Muscle layer of duodenum (tissue), 2 donors: ENCODE data around the gene CDH3.

ENCODE experiments used
- H3K27ac ChIP-seq: one replicate; pipeline ENCODE4 v1.7.0; 2013; ENCODE audit warnings: mild to moderate bottlenecking, low read length
- H3K27me3 ChIP-seq: one replicate; pipeline ENCODE4 v1.7.0; 2013; ENCODE audit warnings: low read depth, mild to moderate bottlenecking, control low read depth, low read length
- H3K36me3 ChIP-seq, 2 donors: one replicate each; pipeline ENCODE4 v1.7.0; 2013; ENCODE audit warnings: low read length in 2 of 2, control low read depth in 1 of 2, mild to moderate bottlenecking in 1 of 2; ENCODE audit not compliant: insufficient read depth in 2 of 2, control insufficient read depth in 1 of 2
- H3K4me1 ChIP-seq, 2 donors: one replicate each; pipeline ENCODE4 v1.7.0; 2013; ENCODE audit warnings: low read length in 2 of 2, mild to moderate bottlenecking in 2 of 2, control low read depth in 1 of 2, moderate library complexity in 1 of 2; ENCODE audit not compliant: insufficient read depth in 2 of 2, control insufficient read depth in 1 of 2
- H3K4me3 ChIP-seq, 2 donors: one replicate each; pipeline ENCODE4 v1.7.0; 2013; ENCODE audit warnings: low read length in 2 of 2, low read depth in 1 of 2, mild to moderate bottlenecking in 1 of 2
- H3K9me3 ChIP-seq, 2 donors: one replicate each; pipeline ENCODE4 v1.7.0; 2013; ENCODE audit warnings: low read length in 2 of 2, control low read depth in 1 of 2, mild to moderate bottlenecking in 1 of 2; ENCODE audit not compliant: control insufficient read depth in 1 of 2
- donor health status: healthy.

The CDH3 gene

GRCh38 chr16:68652659-68653058 is 7.5 kb downstream of the CDH3 start:
- no peaks in the 10 kb centered on the region for H3K4me1 ChIP-seq
- H3K4me3 ChIP-seq, result no peak overlapping the region
- no peaks in the 10 kb centered on the region for H3K36me3 ChIP-seq

GRCh38 chr16:68655806-68656205 is 10.7 kb downstream of the CDH3 start:
- Histone ChIP-seq H3K27me3 (no peaks in the 10 kb centered on the region), H3K4me3 (no peak overlapping the region), H3K9me3 (no peaks in the 10 kb centered on the region), H3K36me3 (no peaks in the 10 kb centered on the region), H3K4me1 (no peaks in the 10 kb centered on the region), H3K27ac (no peak overlapping the region)

More at GRCh38 chr16:68652659-68653058, 7.5 kb downstream of the CDH3 start:
- Histone ChIP-seq H3K9me3 (no peaks in the 10 kb centered on the region), H3K27ac (no peak overlapping the region), H3K27me3 (no peaks in the 10 kb centered on the region)

GRCh38 chr16:68656751-68657150 is 11.6 kb downstream of the CDH3 start:
- H3K4me1 ChIP-seq, result no peaks in the 10 kb centered on the region

GRCh38 chr16:68658341-68658973 is 13.3 kb downstream of the CDH3 start:
- Histone ChIP-seq H3K4me1 (no peaks in the 10 kb centered on the region), H3K27me3 (no peaks in the 10 kb centered on the region), H3K36me3 (no peaks in the 10 kb centered on the region), H3K27ac (no peak overlapping the region), H3K9me3 (no peaks in the 10 kb centered on the region), H3K4me3 (no peak overlapping the region)

More at GRCh38 chr16:68656751-68657150, 11.6 kb downstream of the CDH3 start:
- no peaks in the 10 kb centered on the region for H3K36me3 ChIP-seq
- no peaks in the 10 kb centered on the region for H3K9me3 ChIP-seq
- H3K4me3 ChIP-seq, result no peak overlapping the region
- no peaks in the 10 kb centered on the region for H3K27me3 ChIP-seq
- no peak overlapping the region for H3K27ac ChIP-seq

DNA sequence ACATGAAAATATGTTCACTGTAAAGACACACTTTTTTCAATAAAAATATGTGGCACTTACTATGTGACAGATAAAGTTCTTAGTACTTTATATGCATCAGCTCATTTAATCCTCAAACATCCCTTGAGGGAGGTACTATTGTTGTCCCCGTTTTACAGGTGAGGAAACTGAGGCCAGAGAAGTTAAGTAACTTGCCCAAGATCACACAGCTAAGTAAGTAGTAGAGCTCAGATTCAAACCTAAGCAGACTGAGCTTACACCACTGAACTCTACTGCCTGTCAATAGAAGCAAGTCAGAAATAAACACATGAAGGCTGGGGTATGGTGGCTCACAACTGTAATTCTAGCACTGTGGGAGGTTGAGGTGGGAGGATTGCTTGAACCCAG is 13.9 kb downstream of the CDH3 start:
- Histone ChIP-seq H3K27me3 (no peaks in the 10 kb centered on the region), H3K36me3 (no peaks in the 10 kb centered on the region), H3K27ac (no peak overlapping the region), H3K9me3 (no peaks in the 10 kb centered on the region), H3K4me1 (no peaks in the 10 kb centered on the region), H3K4me3 (no peak overlapping the region)

GRCh38 chr16:68659412-68660358 is 14.6 kb downstream of the CDH3 start:
- Histone ChIP-seq H3K4me1 (no peaks in the 10 kb centered on the region), H3K27ac (no peak overlapping the region), H3K27me3 (no peaks in the 10 kb centered on the region), H3K4me3 (no peak overlapping the region), H3K9me3 (no peaks in the 10 kb centered on the region), H3K36me3 (no peaks in the 10 kb centered on the region)

DNA sequence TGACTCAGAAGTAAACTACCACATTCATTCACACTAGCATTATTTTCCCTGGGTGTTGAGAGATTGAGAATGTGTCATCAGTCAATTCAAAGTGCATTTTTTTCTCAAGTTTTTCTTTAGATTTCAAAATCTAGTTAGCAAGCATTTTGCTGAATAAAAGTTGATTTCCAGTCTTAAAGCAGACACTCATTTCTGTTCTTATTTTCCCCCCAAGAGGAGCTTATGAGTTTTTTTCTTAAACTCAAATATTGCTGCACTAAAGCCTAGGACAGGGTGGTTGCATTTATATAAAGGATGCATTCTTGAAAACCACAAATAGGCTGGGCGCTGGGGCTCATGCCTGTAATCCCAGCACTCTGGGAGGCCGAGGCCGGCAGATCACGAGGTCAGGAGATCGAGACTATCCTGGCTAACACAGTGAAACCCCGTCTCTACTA is 15.3 kb downstream of the CDH3 start:
- H3K36me3 ChIP-seq, result no peaks in the 10 kb centered on the region
- H3K27me3 ChIP-seq, result no peaks in the 10 kb centered on the region
- no peak overlapping the region for H3K4me3 ChIP-seq
- no peak overlapping the region for H3K27ac ChIP-seq
- no peaks in the 10 kb centered on the region for H3K9me3 ChIP-seq
- H3K4me1 ChIP-seq, result no peaks in the 10 kb centered on the region

GRCh38 chr16:68662035-68662434 is 16.9 kb downstream of the CDH3 start:
- Histone ChIP-seq H3K27ac (no peak overlapping the region), H3K4me1 (no peaks in the 10 kb centered on the region), H3K9me3 (no peaks in the 10 kb centered on the region), H3K36me3 (no peaks in the 10 kb centered on the region), H3K4me3 (no peak overlapping the region), H3K27me3 (no peaks in the 10 kb centered on the region)

DNA sequence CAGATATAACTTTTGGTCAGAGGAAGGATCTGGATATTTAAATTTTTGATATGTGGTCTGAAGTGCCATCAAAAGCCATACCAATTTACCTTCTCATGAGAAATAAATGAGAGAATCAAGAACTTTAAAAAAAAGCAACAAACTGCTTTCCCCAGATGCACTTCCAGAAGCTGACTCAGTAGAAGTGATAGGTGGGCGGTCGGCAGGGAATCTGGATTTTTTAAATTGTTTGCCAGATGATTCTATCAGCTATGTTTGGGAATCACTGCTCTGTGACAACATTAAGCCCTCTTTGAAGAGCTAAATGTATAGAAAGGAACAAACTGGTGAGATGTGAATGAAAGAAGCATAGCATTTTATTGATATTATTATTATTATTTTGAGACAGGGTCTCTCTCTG is 19.2 kb downstream of the CDH3 start:
- H3K4me3 ChIP-seq, result no peak overlapping the region
- no peak overlapping the region for H3K27ac ChIP-seq
- no peaks in the 10 kb centered on the region for H3K4me1 ChIP-seq
- H3K9me3 ChIP-seq, result no peaks in the 10 kb centered on the region
- H3K36me3 ChIP-seq, result no peaks in the 10 kb centered on the region
- H3K27me3 ChIP-seq, result no peaks in the 10 kb centered on the region

DNA sequence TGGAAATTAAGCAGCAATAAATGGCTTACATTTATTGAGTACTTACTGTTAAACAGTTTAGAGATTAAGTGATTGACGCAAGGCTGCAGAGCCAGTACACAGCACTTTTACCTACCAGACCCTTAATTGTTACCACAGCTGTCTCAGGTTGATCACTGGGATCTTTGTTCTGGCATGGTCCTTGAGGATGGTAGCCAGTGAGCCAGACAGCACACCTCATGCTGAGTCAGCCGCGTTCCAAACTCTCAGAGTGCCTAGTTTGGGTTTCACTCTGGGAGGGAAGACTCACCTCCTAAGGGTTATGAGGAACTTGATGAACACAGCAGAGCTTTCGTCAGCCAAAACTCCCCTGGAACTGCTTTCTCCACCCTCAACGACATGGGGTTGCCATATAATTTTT is 20.4 kb downstream of the CDH3 start:
- Histone ChIP-seq H3K27me3 (no peaks in the 10 kb centered on the region), H3K4me3 (no peak overlapping the region), H3K36me3 (no peaks in the 10 kb centered on the region), H3K27ac (no peak overlapping the region), H3K9me3 (no peaks in the 10 kb centered on the region), H3K4me1 (no peaks in the 10 kb centered on the region)

GRCh38 chr16:68668266-68668665 is 23.2 kb downstream of the CDH3 start:
- H3K27ac ChIP-seq, result no peak overlapping the region
- H3K4me1 ChIP-seq, result no peaks in the 10 kb centered on the region
- H3K36me3 ChIP-seq, result no peaks in the 10 kb centered on the region

More at GRCh38 chr16:68668266-68668665, 23.2 kb downstream of the CDH3 start:
- no peaks in the 10 kb centered on the region for H3K27me3 ChIP-seq
- no peaks in the 10 kb centered on the region for H3K9me3 ChIP-seq
- no peak overlapping the region for H3K4me3 ChIP-seq
